Stimulated activated CD8-positive, alpha-beta memory T cell treated with anti-CD3 and anti-CD28 coated beads, Interleukin-4, amount 100 ng/mL, for 24 hours (primary cell): ENCODE data around the gene ARL6IP5.

Source experiments
- DNase-seq: peaks from one replicate; pipeline ENCODE4 v3.0.0-alpha.2; 2020; ENCODE audit warnings: low read depth

ARL6IP5 gene, protein sequence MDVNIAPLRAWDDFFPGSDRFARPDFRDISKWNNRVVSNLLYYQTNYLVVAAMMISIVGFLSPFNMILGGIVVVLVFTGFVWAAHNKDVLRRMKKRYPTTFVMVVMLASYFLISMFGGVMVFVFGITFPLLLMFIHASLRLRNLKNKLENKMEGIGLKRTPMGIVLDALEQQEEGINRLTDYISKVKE

DNA sequence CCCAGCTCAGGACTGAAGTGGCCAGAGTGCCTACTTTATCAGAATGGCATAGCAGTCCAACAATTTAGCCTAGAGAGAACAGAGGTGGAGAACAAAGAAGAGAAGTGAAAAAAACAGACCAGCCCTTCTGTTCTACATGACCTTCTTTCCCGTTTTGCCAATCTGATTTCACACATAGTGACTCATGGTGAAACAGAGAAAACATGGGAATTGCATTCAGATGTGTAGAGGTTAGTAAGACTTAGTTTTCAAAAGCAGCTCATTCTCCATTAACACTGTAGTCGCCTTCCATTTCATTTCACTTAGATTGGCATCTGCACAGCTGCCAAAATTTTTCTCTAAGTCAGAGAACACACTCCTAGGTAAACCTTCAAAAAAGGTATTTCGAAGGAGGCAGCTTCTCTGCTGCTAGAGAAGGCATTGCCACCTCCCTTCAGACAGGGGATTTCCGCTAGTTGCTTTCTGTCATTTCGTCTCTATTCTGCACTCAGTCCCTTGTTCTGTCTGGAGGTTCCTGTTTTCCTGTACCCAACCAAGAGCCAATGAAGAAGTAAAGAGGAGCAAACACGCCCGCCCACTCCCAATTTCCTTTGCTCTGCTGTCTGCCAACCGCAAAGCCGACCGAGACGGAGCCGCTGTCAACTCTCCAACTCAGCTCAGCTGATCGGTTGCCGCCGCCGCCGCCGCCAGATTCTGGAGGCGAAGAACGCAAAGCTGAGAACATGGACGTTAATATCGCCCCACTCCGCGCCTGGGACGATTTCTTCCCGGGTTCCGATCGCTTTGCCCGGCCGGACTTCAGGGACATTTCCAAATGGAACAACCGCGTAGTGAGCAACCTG lies at the start of gene ARL6IP5:
TSS of gene ARL6IP5 (plus strand) at position 612 of the 842 bp plus-strand sequence. CDS start at position 723, 111 bp downstream.
- peak; percentile 84 for DNase-seq

DNA sequence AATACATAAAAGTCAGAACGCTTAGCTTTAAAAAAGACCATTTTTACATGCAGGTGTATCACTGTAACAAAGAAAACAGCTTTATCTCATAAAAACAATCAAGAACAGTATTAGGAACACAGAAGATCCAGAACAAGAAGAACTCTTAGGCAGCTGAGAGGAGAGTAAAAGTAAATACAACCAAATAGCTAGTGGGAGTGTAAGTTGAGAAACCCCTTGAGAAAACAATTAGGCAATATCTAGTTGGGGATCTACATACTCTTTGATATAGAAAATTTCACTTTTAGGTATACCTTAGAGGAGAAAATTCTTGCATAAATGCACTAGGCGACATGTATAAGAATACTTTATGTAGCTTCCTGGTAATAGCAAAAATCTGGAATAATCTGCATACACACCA lies 40.1 kb upstream of the ARL6IP5 start:
- DNase-seq, result no peak

DNA sequence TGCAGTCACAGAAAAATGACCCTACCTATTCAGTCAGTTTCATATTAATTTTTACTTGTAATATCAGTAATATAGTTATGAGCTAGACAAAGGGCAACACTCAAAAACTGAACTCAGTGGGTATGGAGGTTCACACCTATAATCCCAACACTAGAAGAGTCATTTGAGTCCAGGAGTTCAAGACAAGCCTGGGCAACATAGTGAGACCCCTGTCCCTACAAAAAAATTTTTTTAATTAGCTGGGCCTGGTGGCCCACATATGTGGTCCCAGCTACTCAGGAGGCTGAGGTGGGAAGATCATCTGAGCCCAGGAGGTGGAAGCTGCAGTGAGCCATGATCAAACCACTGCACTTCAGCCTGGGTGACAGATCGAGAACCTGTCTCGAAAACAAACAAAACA lies 35.7 kb upstream of the ARL6IP5 start:
- DNase-seq, result no peak

DNA sequence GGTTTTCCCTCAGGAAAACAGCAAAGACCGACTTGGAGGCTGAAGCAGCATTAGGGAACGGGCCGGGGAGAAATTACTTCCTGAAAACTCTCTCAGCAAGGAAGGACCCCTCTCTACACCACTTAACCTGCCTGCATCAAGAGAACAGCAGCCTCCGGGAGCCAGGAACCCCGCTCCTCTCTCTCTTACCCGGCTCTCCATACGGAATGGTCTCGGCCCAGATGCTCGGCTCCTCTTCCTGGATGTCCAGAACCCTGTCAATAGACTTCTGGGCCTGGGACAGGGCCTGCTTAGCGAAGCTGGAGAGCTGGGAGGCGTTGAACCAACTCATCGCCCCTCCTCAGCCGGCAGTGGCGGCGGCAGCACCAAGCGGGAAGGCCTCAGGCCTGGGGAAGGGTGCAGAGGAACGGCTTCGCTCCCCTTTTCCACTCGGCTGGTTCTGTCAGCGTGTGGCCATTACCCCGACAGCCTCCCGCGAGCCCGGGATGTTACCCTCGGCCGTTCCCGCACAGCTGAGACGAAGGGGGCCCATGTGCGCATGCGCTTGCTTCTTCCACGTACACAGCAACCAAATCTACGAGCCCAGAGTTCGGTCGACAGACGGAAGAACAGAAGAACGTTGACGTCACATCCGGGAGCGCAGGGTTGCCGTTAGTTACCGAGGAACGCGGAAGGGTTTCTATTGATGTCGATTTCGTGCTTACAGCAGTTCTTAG lies 32.8 kb upstream of the ARL6IP5 start, which contains the start of gene TMF1:
TSS of gene TMF1 (minus strand) at position 578 of the 716 bp plus-strand sequence. CDS start at position 331, 247 bp downstream.
- DNase-seq, result peak; percentile 94

DNA sequence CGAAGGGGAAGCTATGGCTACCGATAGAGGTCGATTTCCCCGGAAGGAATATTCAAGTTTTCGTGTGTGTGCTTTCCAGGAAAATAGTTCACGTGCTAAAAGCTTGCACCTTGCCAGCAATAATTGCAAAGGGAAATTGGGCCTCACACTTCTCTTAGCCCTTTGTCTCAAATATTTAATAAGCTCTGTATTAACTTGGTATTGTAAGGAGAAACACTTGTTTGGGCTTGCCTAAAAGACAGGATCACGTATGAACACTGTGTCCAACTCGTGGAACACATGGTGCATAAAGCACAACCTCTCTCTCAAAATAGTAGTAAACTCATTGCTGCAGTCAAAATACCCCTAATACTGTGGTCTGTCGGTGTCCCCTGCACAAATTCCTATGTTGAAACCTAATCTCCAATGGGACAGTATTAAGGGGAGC lies 32.3 kb upstream of the ARL6IP5 start:
- no peak for DNase-seq

DNA sequence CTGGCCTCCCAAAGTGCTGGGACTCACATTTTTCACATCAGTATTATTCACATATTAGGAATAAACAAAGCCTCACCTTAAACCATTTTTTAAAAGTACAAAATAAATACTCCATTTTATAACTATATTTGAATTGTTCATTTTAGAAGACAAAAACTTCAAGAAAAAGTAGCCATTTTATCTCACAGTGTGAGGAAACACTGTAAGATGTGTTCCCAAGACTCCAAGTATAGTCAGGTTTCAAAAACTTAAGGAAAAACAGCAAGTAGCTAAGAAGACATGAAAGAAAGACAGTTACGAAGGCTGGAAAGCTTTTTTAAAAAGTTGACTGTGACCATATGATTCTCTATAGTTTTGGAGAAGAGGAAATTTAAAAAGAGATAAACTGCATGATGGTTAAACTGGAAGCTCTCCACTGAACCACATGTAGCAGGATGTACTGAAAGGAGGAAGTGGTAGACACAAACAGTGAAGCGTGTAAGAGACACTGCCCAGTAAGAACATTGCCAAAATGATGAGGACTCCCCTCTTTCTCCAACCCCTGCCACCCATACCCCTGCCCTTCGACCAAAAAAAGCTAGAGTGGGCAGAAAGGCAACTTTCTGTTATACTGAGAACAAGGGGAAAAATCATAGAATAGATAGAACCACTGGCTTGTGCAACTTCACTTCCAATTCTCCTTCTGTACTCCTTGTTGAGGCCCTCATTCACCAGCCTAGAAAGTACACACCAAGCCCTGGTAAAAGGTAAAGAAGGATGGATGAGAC lies 26.4 kb upstream of the ARL6IP5 start:
- no peak for DNase-seq

DNA sequence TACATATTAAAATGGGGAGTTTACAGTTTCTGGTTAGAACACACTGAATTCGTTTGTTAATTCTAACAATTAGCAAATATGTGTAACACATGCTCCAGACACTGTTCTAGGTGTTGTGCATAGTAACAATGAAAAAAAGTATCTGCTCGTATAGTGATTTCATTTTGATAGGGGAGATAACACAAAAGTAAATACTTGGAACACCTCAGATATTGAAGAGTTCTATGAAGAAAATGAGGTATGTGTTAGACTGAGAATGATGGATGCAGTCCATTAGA lies 25.9 kb upstream of the ARL6IP5 start:
- DNase-seq, result no peak

DNA sequence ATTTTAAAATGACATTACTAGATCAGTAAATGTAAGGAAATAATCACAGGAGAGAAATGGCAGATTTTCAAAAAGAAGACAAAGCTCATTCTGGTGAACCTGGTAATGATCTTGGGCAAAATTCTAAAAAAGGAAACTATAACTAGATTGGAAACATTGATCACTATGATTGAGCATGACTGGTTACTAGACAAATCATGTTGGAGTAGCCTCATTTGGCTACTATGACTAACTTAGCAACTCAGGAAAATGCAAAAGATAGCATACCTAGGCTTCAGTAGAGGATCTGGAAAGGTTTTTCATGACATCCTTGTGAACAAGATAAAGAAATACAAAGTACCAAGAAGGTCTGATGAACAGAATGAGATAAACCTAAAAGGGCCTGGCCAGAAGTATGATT lies 25.0 kb upstream of the ARL6IP5 start:
- DNase-seq, result no peak

DNA sequence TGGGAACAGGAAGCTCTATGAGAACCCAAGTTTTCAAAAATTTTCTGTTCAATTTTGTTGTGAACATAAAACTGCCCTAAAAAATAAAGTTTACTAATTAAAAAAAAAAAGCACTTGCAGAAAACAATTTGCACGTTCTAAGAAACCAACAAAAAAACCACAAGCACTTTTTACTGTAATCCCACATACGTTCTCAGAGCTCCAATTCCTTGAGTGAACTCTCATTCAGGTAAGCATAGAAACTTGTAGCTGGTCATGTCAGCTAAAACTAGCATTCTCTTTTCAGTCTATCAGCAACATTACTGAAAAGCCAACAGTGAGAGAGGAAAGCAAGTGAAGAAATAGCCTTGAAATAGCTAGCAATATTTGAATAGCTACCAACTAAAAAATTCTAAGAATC lies 21.1 kb upstream of the ARL6IP5 start:
- DNase-seq, result no peak

DNA sequence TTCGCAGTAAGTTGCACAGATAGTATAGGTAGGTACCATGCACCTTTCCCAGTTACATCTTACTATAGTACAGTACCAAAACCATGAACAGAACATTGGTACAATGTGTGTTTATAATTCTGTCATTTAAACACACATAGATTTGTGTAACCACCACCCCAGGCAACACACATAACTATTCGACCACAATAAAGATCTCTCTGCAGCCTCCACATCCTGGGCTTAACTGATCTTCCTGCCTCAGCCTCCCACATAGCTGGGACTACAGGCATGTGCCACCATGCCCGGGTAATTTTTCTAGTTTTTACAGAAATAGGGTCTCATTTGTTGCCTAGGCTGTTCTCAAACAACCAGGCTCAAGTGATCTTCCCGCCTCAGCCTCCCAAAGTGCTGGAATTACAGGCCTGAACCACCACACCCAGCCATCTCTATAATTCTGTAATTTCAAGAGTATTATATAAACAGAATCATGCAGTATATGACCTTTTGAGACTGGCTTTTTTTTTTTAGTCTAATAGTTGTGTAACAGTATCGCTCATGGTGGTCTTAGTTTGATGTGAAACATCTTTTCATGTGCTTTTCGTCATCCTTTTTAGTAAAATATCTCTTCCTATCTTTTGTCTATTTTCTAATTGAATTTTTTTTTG lies 19.3 kb upstream of the ARL6IP5 start:
- no peak for DNase-seq

DNA sequence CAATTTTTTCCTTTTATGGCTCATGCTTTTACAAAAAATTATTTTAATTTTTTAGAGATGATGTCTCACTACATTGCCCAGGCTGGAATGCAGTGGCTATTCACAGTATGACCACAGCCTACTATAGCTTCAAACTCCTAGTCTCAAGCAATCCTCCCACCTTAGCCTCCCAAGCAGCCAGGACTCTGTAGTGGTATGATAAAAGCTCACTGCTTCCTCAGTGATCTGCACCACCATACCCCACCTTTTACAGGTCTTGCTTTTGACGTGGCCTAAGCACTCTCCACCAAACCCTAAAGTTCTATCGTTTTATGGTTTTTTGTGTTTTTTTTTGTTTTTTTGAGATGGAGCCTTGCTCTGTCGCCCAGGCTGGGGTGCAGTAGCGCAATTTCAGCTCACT lies 18.6 kb upstream of the ARL6IP5 start:
- no peak for DNase-seq

DNA sequence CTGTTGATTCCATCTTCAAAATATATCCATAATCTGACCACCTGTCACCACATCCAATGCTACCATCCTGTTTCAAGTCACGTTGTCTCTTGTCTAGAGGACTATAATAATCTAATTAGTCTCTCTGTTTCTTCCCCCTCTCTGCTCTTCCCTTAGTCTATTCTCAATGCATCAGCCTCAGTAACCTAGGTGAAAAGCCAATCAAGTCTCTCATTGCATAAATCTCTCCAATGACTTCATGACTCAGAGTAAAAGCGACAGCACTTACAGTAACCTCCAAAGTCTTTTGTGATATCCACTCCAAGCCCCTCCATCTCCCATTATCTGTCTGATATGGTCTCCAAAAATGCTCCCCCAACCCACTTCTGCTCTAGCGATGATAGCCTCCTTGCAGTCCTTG lies 11.8 kb upstream of the ARL6IP5 start:
- no peak for DNase-seq

DNA sequence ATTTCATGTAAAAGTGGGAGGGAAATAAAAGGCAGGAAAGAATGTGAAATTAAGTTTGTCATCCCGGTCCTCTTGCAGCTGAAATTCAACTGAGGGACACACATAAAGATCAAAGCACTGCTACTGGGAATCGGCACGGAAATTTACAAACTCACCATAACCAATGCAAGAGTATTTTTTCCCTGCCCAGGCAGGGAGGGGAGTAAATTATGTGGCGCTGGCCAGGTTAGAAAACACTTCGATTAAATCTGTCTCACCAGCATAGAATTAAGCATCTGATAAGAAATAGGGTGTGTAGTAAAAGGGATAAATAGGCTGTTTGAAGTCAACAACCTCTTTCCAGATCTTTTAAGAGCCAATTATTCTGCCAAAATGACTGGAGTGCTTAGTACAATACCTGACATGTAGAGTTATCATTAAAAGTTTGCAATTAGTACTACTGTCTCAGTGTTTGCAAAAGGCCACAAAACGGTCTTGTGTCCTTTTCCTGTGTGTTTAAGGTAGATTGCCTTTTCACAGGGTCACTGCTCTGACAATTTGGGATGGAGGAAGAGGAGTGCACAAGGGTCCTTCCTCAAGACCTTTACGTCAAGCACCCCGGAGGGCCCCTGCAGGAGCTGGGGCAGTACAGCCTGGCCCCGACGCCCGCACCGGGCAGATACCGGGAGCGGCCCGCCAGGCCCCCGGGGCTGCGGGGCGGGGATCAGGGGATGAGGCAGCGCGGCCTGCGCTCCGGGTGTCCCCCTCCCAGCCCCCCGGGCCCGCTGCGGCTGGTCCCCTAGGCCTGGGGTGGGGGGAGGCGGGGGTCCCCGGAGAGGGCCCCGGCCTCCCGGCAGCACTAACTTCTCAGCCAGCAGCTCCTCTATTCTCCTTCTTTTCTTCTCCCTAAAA lies 5.2 kb upstream of the ARL6IP5 start:
- DNase-seq, result no peak

DNA sequence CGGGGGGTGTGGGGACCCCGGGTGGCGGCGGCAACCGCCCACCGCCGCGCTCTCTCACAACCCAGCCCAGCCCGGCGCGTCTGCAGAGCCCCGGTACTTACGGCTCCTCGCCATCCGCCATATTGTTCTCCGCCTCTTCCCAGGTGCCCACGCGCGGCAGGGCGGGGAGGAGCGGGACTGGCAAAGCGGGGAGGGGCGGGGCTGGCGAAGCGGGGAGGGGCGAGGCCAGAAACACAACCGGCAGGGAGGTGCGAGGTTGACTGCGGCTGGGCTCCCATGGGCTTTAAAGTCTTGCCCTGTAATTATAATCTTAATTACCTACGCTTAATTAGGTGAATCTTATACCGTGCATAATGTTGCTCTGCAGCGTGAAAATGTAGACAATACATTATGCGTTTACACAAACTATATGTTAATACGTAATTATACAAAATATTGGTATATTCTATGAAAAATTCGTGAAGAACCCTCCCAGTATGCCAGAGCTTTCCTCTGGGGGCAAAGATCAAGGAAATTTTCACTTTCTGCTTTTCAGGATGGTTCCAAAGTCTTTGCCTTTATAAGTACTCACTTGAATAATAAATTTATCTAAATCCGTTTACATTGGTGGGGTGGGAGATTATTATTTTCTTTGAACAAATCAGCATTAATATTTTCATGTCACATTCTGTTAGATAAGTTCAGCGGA lies 4.4 kb upstream of the ARL6IP5 start, which contains the start of gene UBA3:
TSS of gene UBA3 (minus strand) at position 133 of the 688 bp plus-strand sequence. CDS start at position 121, 12 bp downstream.
- DNase-seq, result peak; percentile 91

DNA sequence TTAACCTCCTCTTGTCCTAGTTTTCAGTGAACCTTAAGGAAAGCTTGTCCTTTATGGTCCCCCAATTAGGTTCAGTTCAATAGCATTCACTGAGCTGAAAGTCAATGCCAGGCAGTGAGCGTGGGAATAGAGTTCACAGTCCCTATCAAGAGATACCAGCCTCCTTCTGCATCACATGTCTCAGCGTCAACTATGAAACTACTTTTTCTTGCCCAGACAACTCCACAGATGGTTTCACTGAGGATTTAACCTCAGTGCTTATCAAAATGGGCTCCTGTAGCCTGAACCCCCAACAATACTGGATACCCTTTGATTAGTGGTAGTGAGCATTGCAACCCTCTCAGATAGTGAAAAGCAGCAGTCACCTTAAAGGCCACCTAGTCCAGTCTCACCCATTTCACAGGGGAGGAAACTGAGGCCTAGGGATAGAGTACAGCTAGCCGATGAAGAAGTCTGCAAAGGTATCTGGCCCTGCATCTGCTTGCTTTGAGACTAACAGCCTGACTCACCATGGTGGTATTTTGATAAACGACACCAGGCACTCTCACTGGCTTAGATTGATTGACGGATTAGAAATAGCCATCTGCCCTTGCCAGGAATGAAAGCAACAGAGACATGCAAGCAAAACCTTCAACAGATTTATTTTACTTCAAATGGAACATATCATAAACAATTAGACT lies 3.0 kb upstream of the ARL6IP5 start:
- DNase-seq, result no peak

DNA sequence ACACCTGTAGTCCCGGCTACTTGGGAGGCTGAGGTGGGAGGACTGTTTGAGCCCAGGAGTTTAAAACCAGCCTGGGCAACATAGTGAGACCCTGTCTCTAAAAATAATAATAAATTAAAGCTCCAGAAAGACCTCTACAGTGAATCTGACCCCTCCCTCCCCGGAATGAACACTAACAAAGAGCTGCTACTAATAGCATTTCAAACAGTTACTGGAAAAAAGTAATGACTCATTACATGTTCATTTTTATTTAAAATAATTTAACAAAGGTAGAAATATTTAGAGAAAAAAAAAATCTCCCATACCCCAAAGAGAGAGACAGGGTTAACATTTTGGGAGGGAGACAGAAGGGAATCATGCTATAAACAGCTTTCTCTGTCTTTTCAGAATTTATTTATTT lies 2.4 kb upstream of the ARL6IP5 start:
- no peak for DNase-seq

DNA sequence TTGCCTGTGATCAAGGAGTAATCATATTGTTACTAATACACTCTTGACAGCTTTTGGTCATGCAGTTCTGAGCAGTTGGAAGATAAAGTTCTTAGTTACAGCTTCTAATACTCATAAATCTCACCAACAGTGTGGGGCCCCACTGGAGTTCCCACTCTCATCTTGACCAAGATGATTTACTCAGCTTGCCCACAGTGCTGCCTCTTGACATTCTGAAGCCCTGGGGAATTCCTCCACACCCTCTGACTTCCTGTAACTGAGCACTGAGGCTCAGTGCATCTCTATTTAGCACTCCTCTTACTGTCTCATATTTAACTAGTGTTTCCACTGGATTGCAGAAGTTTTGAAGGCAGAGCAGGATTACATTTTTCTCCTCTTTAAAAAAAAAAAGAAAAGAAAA lies 1.9 kb upstream of the ARL6IP5 start:
- DNase-seq, result peak; percentile 55

DNA sequence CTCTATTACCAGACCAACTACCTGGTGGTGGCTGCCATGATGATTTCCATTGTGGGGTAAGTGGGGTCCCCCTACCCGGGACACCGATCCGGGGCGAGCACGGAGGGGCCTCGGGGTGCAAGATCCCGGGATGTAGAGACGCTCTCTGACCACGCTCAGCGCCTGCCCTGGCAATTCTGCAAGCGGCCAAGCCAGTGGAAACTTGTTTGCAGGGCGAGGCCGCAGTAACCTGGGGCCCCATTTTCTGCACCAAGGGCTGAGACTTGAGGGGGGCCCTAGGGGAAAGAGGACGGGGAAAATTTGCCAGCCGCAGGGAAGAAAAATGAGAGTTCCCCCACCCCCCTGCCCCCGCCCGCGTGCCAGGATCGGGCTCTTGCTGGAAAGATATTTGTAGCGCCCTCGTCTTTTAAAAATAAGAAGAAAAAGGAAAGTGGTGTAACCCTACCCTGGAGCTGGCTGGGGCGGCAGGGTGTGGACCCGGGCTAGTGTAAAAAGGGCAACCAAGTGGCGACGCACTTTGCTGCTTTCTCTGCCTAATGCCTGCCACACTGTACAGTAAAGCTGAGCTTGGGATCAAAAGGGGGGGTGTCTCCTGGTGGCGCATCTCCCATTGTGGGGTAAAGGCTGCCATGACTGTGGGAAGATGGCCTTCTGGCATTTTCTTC lies 563 bp downstream of the ARL6IP5 start:
- no peak for DNase-seq
